Smooth muscle cell (in vitro differentiated cells): ENCODE measurements around the gene XRCC4. TPM values are rescaled to one million over a fixed set of nuclear protein-coding genes. Genes with fewer than 3 reads are reported as not detected.

Experiments
- DNase-seq: peaks from one replicate; lab custom pipeline; 2025; ENCODE audit not compliant: unreplicated experiment; lab: John Stamatoyannopoulos, UW
- H2AFZ ChIP-seq: fragments of 200-600 bp; sonication (generic); 2 replicates; pipeline ENCODE4 v1.6.0; 2016; ENCODE audit warnings: antibody characterized with exemption, low read depth, mild to moderate bottlenecking
- H3F3A ChIP-seq: fragments of 200-600 bp; sonication (generic); 2 replicates; pipeline ENCODE4 v1.6.0; 2017; ENCODE audit warnings: antibody characterized with exemption, low read depth
- H3K27ac ChIP-seq: fragments of 200-600 bp; sonication (generic); 2 replicates; pipeline ENCODE4 v1.5.1; 2016; ENCODE audit warnings: low read depth, mild to moderate bottlenecking
- H3K27me3 ChIP-seq: fragments of 200-600 bp; sonication (generic); 2 replicates; pipeline ENCODE4 v1.6.1; 2016; ENCODE audit warnings: low read depth, mild to moderate bottlenecking
- H3K36me3 ChIP-seq: fragments of 200-600 bp; sonication (generic); 2 replicates; pipeline ENCODE4 v1.5.1; 2016; ENCODE audit warnings: low read depth
- H3K4me1 ChIP-seq: fragments of 200-600 bp; sonication (generic); 2 replicates; pipeline ENCODE4 v1.5.1; 2016; ENCODE audit warnings: low read depth
- H3K4me2 ChIP-seq: fragments of 200-600 bp; sonication (generic); 2 replicates; pipeline ENCODE4 v1.6.0; 2016; ENCODE audit warnings: mild to moderate bottlenecking
- H3K4me3 ChIP-seq: fragments of 200-600 bp; sonication (generic); 2 replicates; pipeline ENCODE4 v1.5.1; 2016; ENCODE audit warnings: mild to moderate bottlenecking
- H3K79me2 ChIP-seq: fragments of 200-600 bp; sonication (generic); 2 replicates; pipeline ENCODE4 v1.6.0; 2016; ENCODE audit warnings: low read depth, mild to moderate bottlenecking
- H3K9ac ChIP-seq: fragments of 200-600 bp; sonication (generic); 2 replicates; pipeline ENCODE4 v1.6.0; 2016; ENCODE audit warnings: low read depth
- H3K9me3 ChIP-seq: fragments of 200-600 bp; sonication (generic); replicated peaks from 2 replicates; pipeline ENCODE4 v1.5.1; 2016; ENCODE audit warnings: low read depth
- H4K20me1 ChIP-seq: fragments of 200-600 bp; sonication (generic); 2 replicates; pipeline ENCODE4 v1.6.0; 2016; ENCODE audit warnings: low read depth
- WGBS: methylation state at CpG from one replicate; pipeline ENCODE4 v1.1.7; 2016; ENCODE audit warnings: low lambda C conversion rate; 5-methylcytosine and 5-hydroxymethylcytosine counted together
- polyA plus RNA-seq: library from polyadenylated mRNA; unstranded; fragments of >200 nt; fragmentation: Nextera tagmentation; extraction: Ambion mirVana; gene quantifications from 2 replicates; pipeline ENCODE4 v1.2.1, GENCODE V29; 2016
- total RNA-seq: library from RNA; depleted of rRNA; stranded (reverse); fragments of >200 nt; gene quantifications from 2 replicates; pipeline ENCODE4 v1.2.3, GENCODE V29; 2014
- TF ChIP-seq, protein P1 (sequence below): fragments of 200-600 bp; sonication (generic); IDR thresholded peaks from 2 replicates; pipeline ENCODE4 v1.5.1; 2017; ENCODE audit warnings: borderline replicate concordance, mild to moderate bottlenecking, antibody characterized with exemption; ENCODE audit not compliant: insufficient read depth, poor library complexity, severe bottlenecking

The XRCC4 gene
- total and polyA plus RNA-seq, 2 experiments from 2014 or later = 98.1 to 110 TPM

DNA sequence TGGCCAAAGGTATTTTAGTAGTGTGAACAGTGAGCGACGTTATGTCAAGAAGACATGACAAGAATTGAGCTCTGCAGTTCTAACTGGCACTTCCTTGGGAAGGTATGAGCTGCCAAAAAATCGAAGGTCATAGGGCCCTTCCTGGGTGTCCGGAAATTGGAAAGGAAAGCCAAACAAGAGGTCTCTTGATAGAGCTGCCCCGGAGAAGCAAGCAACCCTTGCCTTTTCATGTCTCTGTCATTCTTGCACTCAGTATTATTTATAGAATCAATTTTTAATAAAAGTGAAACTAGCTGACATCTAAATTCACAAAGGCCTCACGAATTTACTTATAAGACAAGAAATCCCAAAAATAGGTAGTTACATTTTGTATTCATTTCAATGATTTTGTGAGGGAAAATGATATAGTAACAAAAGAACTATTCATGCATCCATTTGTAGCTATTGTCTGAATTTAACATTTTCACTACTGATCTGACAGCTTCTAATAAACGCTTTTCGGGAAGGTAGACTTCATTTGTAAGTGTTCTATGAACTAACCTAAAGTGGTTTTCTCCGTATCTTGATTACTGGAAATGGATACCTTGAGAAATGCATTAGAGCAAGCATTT lies 280.4 kb downstream of the XRCC4 start:
- H3K4me1 ChIP-seq = peaks cover 25% of the 10 kb centered on the region
- H3K9me3 ChIP-seq = no peaks in the 10 kb centered on the region
- no peaks in the 10 kb centered on the region for H3K27me3 ChIP-seq
- no peak overlapping the region for H3K4me3 ChIP-seq
- H4K20me1 ChIP-seq = no peaks in the 10 kb centered on the region
- DNase-seq = no peak
- H3K9ac ChIP-seq = no peak overlapping the region
- no peaks in the 10 kb centered on the region for H3K36me3 ChIP-seq
- no peaks in the 10 kb centered on the region for H3F3A ChIP-seq
- 94% methylated on average over 9 of the region's 9 CpGs for WGBS
- H3K79me2 ChIP-seq = no peaks in the 10 kb centered on the region
- no peak overlapping the region for H3K4me2 ChIP-seq
- TF ChIP-seq, protein P1, sequence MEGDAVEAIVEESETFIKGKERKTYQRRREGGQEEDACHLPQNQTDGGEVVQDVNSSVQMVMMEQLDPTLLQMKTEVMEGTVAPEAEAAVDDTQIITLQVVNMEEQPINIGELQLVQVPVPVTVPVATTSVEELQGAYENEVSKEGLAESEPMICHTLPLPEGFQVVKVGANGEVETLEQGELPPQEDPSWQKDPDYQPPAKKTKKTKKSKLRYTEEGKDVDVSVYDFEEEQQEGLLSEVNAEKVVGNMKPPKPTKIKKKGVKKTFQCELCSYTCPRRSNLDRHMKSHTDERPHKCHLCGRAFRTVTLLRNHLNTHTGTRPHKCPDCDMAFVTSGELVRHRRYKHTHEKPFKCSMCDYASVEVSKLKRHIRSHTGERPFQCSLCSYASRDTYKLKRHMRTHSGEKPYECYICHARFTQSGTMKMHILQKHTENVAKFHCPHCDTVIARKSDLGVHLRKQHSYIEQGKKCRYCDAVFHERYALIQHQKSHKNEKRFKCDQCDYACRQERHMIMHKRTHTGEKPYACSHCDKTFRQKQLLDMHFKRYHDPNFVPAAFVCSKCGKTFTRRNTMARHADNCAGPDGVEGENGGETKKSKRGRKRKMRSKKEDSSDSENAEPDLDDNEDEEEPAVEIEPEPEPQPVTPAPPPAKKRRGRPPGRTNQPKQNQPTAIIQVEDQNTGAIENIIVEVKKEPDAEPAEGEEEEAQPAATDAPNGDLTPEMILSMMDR = no peak
- no peak overlapping the region for H3K27ac ChIP-seq
- H2AFZ ChIP-seq = no peak overlapping the region

DNA sequence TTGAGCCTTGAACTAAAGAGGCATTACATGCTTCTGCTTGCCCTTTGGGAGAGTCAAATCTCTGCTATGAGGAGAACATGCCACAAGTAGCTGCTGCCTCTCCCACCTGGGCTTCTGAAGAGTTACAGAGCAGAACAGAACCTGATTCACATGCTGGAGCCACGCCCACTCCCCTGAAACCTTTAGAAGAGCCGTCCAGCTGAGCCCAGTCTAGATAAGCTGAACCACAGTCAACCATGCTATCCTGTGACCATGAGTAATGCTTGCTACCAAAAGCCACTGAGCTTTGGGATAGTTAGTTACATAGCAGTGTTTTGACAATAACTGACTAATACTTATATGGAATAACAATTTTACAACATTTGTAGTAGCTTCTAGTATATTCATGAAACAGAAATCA lies 283.2 kb downstream of the XRCC4 start:
- Histone ChIP-seq H2AFZ (no peak overlapping the region), H3K4me3 (no peak overlapping the region), H3K9me3 (no peaks in the 10 kb centered on the region), H3K4me2 (no peak overlapping the region), H3K27ac (no peak overlapping the region), H3K36me3 (no peaks in the 10 kb centered on the region), H3K9ac (no peak overlapping the region), H3K27me3 (no peaks in the 10 kb centered on the region), H4K20me1 (no peaks in the 10 kb centered on the region), H3K4me1 (peaks cover 22% of the 10 kb centered on the region), H3F3A (no peaks in the 10 kb centered on the region), H3K79me2 (no peaks in the 10 kb centered on the region)
- TF ChIP-seq, protein P1 = no peak
- DNase-seq = no peak
- 90% methylated on average over 2 of the region's 2 CpGs for WGBS

DNA sequence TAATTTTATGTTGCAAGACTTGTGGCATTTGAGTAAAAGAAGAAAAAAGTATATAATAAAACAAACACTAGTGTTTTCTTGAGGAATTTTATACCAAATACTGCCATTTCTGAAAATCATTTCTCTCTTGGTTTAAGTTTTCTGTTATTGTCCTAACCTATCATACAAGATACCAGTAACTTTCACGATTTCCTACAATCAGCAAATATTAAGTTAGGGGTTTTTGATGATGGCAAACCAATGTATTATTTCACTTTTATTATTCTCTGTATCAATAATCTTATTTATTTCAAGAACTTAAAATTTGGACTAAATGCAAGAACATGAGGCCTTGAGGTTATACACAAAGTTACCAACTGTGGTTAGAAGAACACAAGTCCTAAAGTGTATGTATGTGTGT lies 285.2 kb downstream of the XRCC4 start:
- Histone ChIP-seq H3K4me3 (no peak overlapping the region), H3K79me2 (no peaks in the 10 kb centered on the region), H3K4me2 (no peak overlapping the region), H3K36me3 (no peaks in the 10 kb centered on the region), H4K20me1 (no peaks in the 10 kb centered on the region), H3K27me3 (no peaks in the 10 kb centered on the region), H2AFZ (no peak overlapping the region), H3K27ac (no peak overlapping the region), H3F3A (no peaks in the 10 kb centered on the region), H3K9ac (no peak overlapping the region), H3K9me3 (no peaks in the 10 kb centered on the region), H3K4me1 (peaks cover 17% of the 10 kb centered on the region)
- DNase-seq = no peak
- TF ChIP-seq, protein P1 = no peak
- WGBS = 90% methylated on average over 1 of the region's 1 CpG

DNA sequence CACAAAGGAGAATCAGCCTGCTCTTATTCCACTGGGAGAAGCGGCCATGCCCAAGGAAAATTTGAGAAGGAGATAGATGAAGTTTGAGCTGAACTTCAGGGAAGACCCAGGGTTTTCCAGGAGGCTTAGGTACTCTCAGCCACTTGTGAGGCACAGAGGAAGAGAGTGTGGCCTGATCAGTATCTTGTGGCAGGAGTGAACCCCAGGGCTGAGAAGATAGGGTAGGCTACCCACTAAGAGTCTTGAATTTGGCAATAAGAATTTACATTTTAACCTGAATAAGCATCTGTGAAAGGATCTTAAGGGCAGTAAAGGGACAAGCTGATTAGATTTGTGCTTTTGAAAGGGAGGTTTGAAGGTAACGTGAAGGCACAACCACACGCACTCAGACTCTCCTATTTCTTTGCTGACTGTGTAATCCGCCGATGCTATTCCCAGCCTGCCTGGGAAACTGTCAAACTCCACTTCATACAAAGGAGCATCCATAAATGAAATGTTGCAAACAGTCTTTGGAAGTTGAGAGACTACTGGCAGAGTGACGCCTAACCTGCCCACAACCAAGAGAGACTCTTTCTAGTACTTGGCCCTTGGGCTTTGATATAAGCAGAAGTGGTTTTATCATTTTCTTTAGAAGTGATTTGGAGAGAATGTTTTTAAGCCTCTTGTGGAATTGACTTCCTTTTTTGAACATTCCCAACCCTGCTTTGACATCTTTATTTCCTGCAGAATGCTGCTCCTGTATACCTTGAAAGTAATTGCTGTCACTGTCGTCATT lies 286.0 kb downstream of the XRCC4 start:
- Histone ChIP-seq H3K9me3 (no peaks in the 10 kb centered on the region), H4K20me1 (no peaks in the 10 kb centered on the region), H3F3A (peaks cover 6% of the 10 kb centered on the region), H3K27me3 (no peaks in the 10 kb centered on the region), H3K4me1 (peaks cover 21% of the 10 kb centered on the region), H3K27ac (no peak overlapping the region), H3K79me2 (no peaks in the 10 kb centered on the region), H3K4me2 (no peak overlapping the region), H3K9ac (no peak overlapping the region), H2AFZ (no peak overlapping the region), H3K4me3 (no peak overlapping the region), H3K36me3 (no peaks in the 10 kb centered on the region)
- DNase-seq = no peak
- TF ChIP-seq, protein P1 = no peak
- WGBS = 95% methylated on average over 7 of the region's 7 CpGs
